BLaER1 treated with 17β-estradiol and CSF1 and Interleukin-3, amounts not matched to agents 10 nM and 100 nM (cell line): ENCODE measurements around the gene TCF7L2.
A peak's percentile ranks its signal among the peaks of the same experiment; 100 is the strongest.

Experiments
- H3K27ac ChIP-seq, 11 experiments: shearing (Covaris generic); formaldehyde crosslinking; 2 replicates each; pipeline ENCODE4 v1.8.1; 2022
- H3K27me3 ChIP-seq, 11 experiments: shearing (Covaris generic); formaldehyde crosslinking; 2 replicates each; pipeline ENCODE4 v1.8.1; 2022
- H3K36me3 ChIP-seq, 11 experiments: shearing (Covaris generic); formaldehyde crosslinking; 2 replicates each; pipeline ENCODE4 v1.8.1; 2022
- H3K4me1 ChIP-seq, 10 experiments: shearing (Covaris generic); formaldehyde crosslinking; 2 replicates each; pipeline ENCODE4 v1.8.1; 2022
- H3K4me2 ChIP-seq, 11 experiments: shearing (Covaris generic); formaldehyde crosslinking; 2 replicates each; pipeline ENCODE4 v1.8.1; 2022
- H3K4me3 ChIP-seq, 10 experiments: shearing (Covaris generic); formaldehyde crosslinking; 2 replicates each; pipeline ENCODE4 v1.8.1; 2022
- H3K9ac ChIP-seq, 11 experiments: shearing (Covaris generic); formaldehyde crosslinking; 2 replicates each; pipeline ENCODE4 v1.8.1; 2022
- H3K9me3 ChIP-seq, 11 experiments: shearing (Covaris generic); formaldehyde crosslinking; replicated peaks in 1 of 11; 2 replicates each; pipeline ENCODE4 v1.8.1; 2022
- H4K20me1 ChIP-seq, 11 experiments: shearing (Covaris generic); formaldehyde crosslinking; 2 replicates each; pipeline ENCODE4 v1.8.1; 2022
- Cebpa-rat ChIP-seq, 11 experiments: shearing (Covaris generic); IDR thresholded peaks; 2 replicates each; pipeline ENCODE4 v1.8.1; 2022

TCF7L2 gene

GRCh38 chr10:113171662-113172061, 221.6 kb downstream of the TCF7L2 start:
- H3K4me2 ChIP-seq: no peak overlapping the region
- H3K9me3 ChIP-seq: no peaks in the 10 kb centered on the region
- no peak overlapping the region for H3K27ac ChIP-seq
- H4K20me1 ChIP-seq: no peaks in the 10 kb centered on the region
- H3K4me1 ChIP-seq: peaks cover 20 to 57% (median 25%) of the 10 kb centered on the region in 10 experiments
- no peak overlapping the region for H3K4me3 ChIP-seq
- no peaks in the 10 kb centered on the region for H3K27me3 ChIP-seq
- peaks cover 4 to 23% (median 14%) of the 10 kb centered on the region in 11 experiments; a peak in 15 of 22 replicates for H3K36me3 ChIP-seq
- H3K9ac ChIP-seq: no peak overlapping the region
- TF ChIP-seq Cebpa-rat (IDR thresholded peaks at IDR 0.05): no peak

GRCh38 chr10:113175176-113175575, 225.1 kb downstream of the TCF7L2 start:
- H3K4me2 ChIP-seq: no peak overlapping the region
- H3K9ac ChIP-seq: no peak overlapping the region
- TF ChIP-seq Cebpa-rat (IDR thresholded peaks at IDR 0.05): no peak
- no peak overlapping the region for H3K4me3 ChIP-seq
- H4K20me1 ChIP-seq: no peaks in the 10 kb centered on the region
- H3K4me1 ChIP-seq: peaks cover 8 to 51% (median 16%) of the 10 kb centered on the region in 10 experiments
- H3K9me3 ChIP-seq: no peaks in the 10 kb centered on the region
- H3K27ac ChIP-seq: no peak overlapping the region
- H3K36me3 ChIP-seq: peaks cover 0 to 5% (median 0%) of the 10 kb centered on the region in 11 experiments; a peak in 1 of 22 replicates
- H3K27me3 ChIP-seq: no peaks in the 10 kb centered on the region

GRCh38 chr10:113175756-113176651, 226.0 kb downstream of the TCF7L2 start:
- H3K4me1 ChIP-seq: peaks cover 10 to 51% (median 20%) of the 10 kb centered on the region in 10 experiments; a peak in 19 of 20 replicates
- no peak overlapping the region for H3K9ac ChIP-seq
- H3K27ac ChIP-seq: no peak overlapping the region
- no peak overlapping the region for H3K4me3 ChIP-seq
- no peak for TF ChIP-seq Cebpa-rat (IDR thresholded peaks at IDR 0.05)
- H3K9me3 ChIP-seq: no peaks in the 10 kb centered on the region
- H4K20me1 ChIP-seq: no peaks in the 10 kb centered on the region
- no peaks in the 10 kb centered on the region for H3K27me3 ChIP-seq
- H3K4me2 ChIP-seq: no peak overlapping the region; a peak in 2 of 22 replicates
- H3K36me3 ChIP-seq: peaks cover 0 to 5% (median 0%) of the 10 kb centered on the region in 11 experiments; a peak in 1 of 22 replicates

GRCh38 chr10:113176652-113177155, 226.7 kb downstream of the TCF7L2 start:
- Histone ChIP-seq H3K4me1 (peaks cover 15 to 51% (median 23%) of the 10 kb centered on the region in 10 experiments), H3K36me3 (peaks cover 0 to 3% (median 0%) of the 10 kb centered on the region in 11 experiments; a peak in 1 of 22 replicates), H3K4me2 (no peak overlapping the region; a peak in 2 of 22 replicates), H3K27me3 (no peaks in the 10 kb centered on the region), H4K20me1 (no peaks in the 10 kb centered on the region), H3K27ac (no peak overlapping the region), H3K9ac (no peak overlapping the region), H3K9me3 (no peaks in the 10 kb centered on the region), H3K4me3 (no peak overlapping the region)
- no peak for TF ChIP-seq Cebpa-rat (IDR thresholded peaks at IDR 0.05)

GRCh38 chr10:113177156-113177935, 227.3 kb downstream of the TCF7L2 start:
- no peak overlapping the region for H3K27ac ChIP-seq

GRCh38 chr10:113177936-113178335, 227.9 kb downstream of the TCF7L2 start:
- Histone ChIP-seq H3K9ac (no peak overlapping the region), H3K9me3 (no peaks in the 10 kb centered on the region), H3K27ac (no peak overlapping the region), H3K4me1 (peaks cover 18 to 46% (median 25%) of the 10 kb centered on the region in 10 experiments), H3K36me3 (no peaks in the 10 kb centered on the region), H3K4me3 (no peak overlapping the region), H3K4me2 (peak overlapping the region in 2 of 11 experiments; percentile 4 to 62; a peak in 2 of 22 replicates), H3K27me3 (no peaks in the 10 kb centered on the region), H4K20me1 (no peaks in the 10 kb centered on the region)
- no peak for TF ChIP-seq Cebpa-rat (IDR thresholded peaks at IDR 0.05)

More at GRCh38 chr10:113177156-113177935, 227.3 kb downstream of the TCF7L2 start:
- no peak overlapping the region; a peak in 1 of 22 replicates for H3K4me2 ChIP-seq
- H3K9ac ChIP-seq: no peak overlapping the region
- H3K4me3 ChIP-seq: no peak overlapping the region
- peaks cover 18 to 46% (median 25%) of the 10 kb centered on the region in 10 experiments for H3K4me1 ChIP-seq
- H4K20me1 ChIP-seq: no peaks in the 10 kb centered on the region
- H3K9me3 ChIP-seq: no peaks in the 10 kb centered on the region
- no peaks in the 10 kb centered on the region for H3K36me3 ChIP-seq
- H3K27me3 ChIP-seq: no peaks in the 10 kb centered on the region
- TF ChIP-seq Cebpa-rat (IDR thresholded peaks at IDR 0.05): no peak

- Histone ChIP-seq H3K27me3 (no peaks in the 10 kb centered on the region), H3K9ac (peak overlapping the region in 1 of 11 experiments; percentile 22; a peak in 1 of 22 replicates), H3K36me3 (no peaks in the 10 kb centered on the region)
These were observed 228.7 kb downstream of the TCF7L2 start for GRCh38 chr10:113178771-113179170.

GRCh38 chr10:113179265-113179664, 229.2 kb downstream of the TCF7L2 start:
- Histone ChIP-seq H3K27me3 (no peaks in the 10 kb centered on the region), H3K36me3 (no peaks in the 10 kb centered on the region), H3K4me1 (peaks cover 18 to 46% (median 25%) of the 10 kb centered on the region in 10 experiments), H3K4me3 (no peak overlapping the region), H4K20me1 (no peaks in the 10 kb centered on the region), H3K9ac (no peak overlapping the region), H3K27ac (peak overlapping the region in 2 of 11 experiments; percentile 20 to 48; a peak in 2 of 22 replicates), H3K9me3 (no peaks in the 10 kb centered on the region), H3K4me2 (peak overlapping the region in 7 of 11 experiments; percentile 8 to 62 (median 49); a peak in 12 of 22 replicates)
- TF ChIP-seq Cebpa-rat (IDR thresholded peaks at IDR 0.05): 0 out of 22 replicates have a peak, but pooled peaks of 2 of the 11 experiments have one; percentile 12 to 38

More at GRCh38 chr10:113178771-113179170, 228.7 kb downstream of the TCF7L2 start:
- Histone ChIP-seq H3K4me1 (peaks cover 18 to 46% (median 25%) of the 10 kb centered on the region in 10 experiments), H3K9me3 (no peaks in the 10 kb centered on the region), H4K20me1 (no peaks in the 10 kb centered on the region), H3K4me2 (peak overlapping the region in 7 of 11 experiments; percentile 8 to 62 (median 49); a peak in 12 of 22 replicates), H3K27ac (peak overlapping the region in 3 of 11 experiments; percentile 19 to 48 (median 20); a peak in 3 of 22 replicates), H3K4me3 (no peak overlapping the region)
- no peak for TF ChIP-seq Cebpa-rat (IDR thresholded peaks at IDR 0.05)
